PC-9 (cell line): ENCODE results near the gene RXFP2. TPM values are rescaled to one million over a fixed set of nuclear protein-coding genes. Genes with fewer than 3 reads are reported as not detected.

Source experiments
- Bru-seq: library from RNA; stranded (reverse); fragments of 400-500 nt; gene quantifications from one replicate; lab custom pipeline; 2021; lab: Mats Ljungman, UMichigan
- BruChase-seq, 2 experiments: library from RNA; stranded (reverse); fragments of 400-500 nt; gene quantifications; one replicate each; lab custom pipeline; 2021; lab: Mats Ljungman, UMichigan
- BruUV-seq: library from RNA; stranded (reverse); fragments of 400-500 nt; replicated peaks from 2 replicates; lab custom pipeline; 2021; lab: Mats Ljungman, UMichigan
- CTCF ChIA-PET: fragments of 300-600 bp; sonication (Branson Sonifier 250); formaldehyde crosslinking; loops from one replicate; lab custom pipeline; 2022; ENCODE audit warnings: antibody characterized with exemption; lab: Charles Lee
- POLR2A ChIA-PET: fragments of 300-600 bp; sonication (Branson Sonifier 250); formaldehyde crosslinking; loops from one replicate; lab custom pipeline; 2022; ENCODE audit warnings: antibody characterized with exemption; ENCODE audit not compliant: unreplicated experiment; lab: Charles Lee
- DNase-seq, 2 experiments: peaks; one replicate each; pipeline versions ENCODE4 v3.0.0 to v3.0.0-alpha.2; 2015 to 2022; ENCODE audit warnings: mixed read lengths in 1 of 2
- H2AFZ ChIP-seq: fragments of 200-600 bp; sonication (generic); 2 replicates; pipeline ENCODE4 v1.8.1; 2017; ENCODE audit warnings: antibody characterized with exemption
- H3F3A ChIP-seq: fragments of 200-600 bp; sonication (generic); 2 replicates; pipeline ENCODE4 v1.8.1; 2017; ENCODE audit warnings: antibody characterized with exemption, mild to moderate bottlenecking, low read depth; ENCODE audit not compliant: insufficient read depth
- H3K27ac ChIP-seq: fragments of 200-600 bp; sonication (generic); 2 replicates; pipeline ENCODE4 v1.6.1; 2016; ENCODE audit warnings: mixed run types
- H3K27me3 ChIP-seq: fragments of 200-600 bp; sonication (generic); 2 replicates; pipeline ENCODE4 v1.6.1; 2016; ENCODE audit warnings: low read depth, mixed run types; ENCODE audit not compliant: insufficient read depth
- H3K36me3 ChIP-seq: fragments of 200-600 bp; sonication (generic); 2 replicates; pipeline ENCODE4 v1.6.1; 2016; ENCODE audit warnings: low read depth, mixed run types
- H3K4me1 ChIP-seq: fragments of 200-600 bp; sonication (generic); replicated peaks from 2 replicates; pipeline ENCODE4 v1.6.1; 2016; ENCODE audit warnings: mixed run types; ENCODE audit not compliant: insufficient read depth
- H3K4me2 ChIP-seq: fragments of 200-600 bp; sonication (generic); 2 replicates; pipeline ENCODE4 v1.6.1; 2017; ENCODE audit warnings: mixed run types
- H3K4me3 ChIP-seq: fragments of 200-600 bp; sonication (generic); 2 replicates; pipeline ENCODE4 v1.6.1; 2016; ENCODE audit warnings: mixed run types
- H3K79me2 ChIP-seq: fragments of 200-600 bp; sonication (generic); 2 replicates; pipeline ENCODE4 v1.6.1; 2017; ENCODE audit warnings: low read depth, mixed run types
- H3K9me2 ChIP-seq: fragments of 200-600 bp; sonication (generic); 2 replicates; pipeline ENCODE4 v1.8.1; 2017; ENCODE audit warnings: mild to moderate bottlenecking; ENCODE audit not compliant: insufficient read depth
- H3K9me3 ChIP-seq: fragments of 200-600 bp; sonication (generic); 2 replicates; pipeline ENCODE4 v1.8.1; 2016; ENCODE audit warnings: low read depth; ENCODE audit not compliant: insufficient read depth
- H4K20me1 ChIP-seq: fragments of 200-600 bp; sonication (generic); 2 replicates; pipeline ENCODE4 v1.8.1; 2017; ENCODE audit not compliant: insufficient read depth
- CTCF ChIP-seq: fragments of 200-600 bp; sonication (generic); conservative IDR thresholded peaks from 2 replicates; pipeline ENCODE4 v1.6.1; 2017; ENCODE audit warnings: mixed run types, antibody characterized with exemption, mild to moderate bottlenecking, moderate library complexity
- EZH2 ChIP-seq: fragments of 200-600 bp; sonication (generic); IDR thresholded peaks from 2 replicates; pipeline ENCODE4 v1.8.0; 2017; ENCODE audit warnings: antibody characterized with exemption, low read depth
- intact Hi-C: fragments of 100-400 bp; cut with micrococcal nuclease; formaldehyde crosslinking; loops from one replicate; pipeline ENCODE4 v1.10.0; 2022; ENCODE audit not compliant: unreplicated experiment
- long read RNA-seq: library from polyadenylated mRNA; stranded (forward); transcript quantifications from one replicate; pipeline ENCODE4 v2.0.0, GENCODE V29; 2022
- total RNA-seq: library from RNA; stranded (reverse); gene quantifications from 2 replicates; pipeline ENCODE4 v1.2.3, GENCODE V29; 2021

RXFP2 gene, protein sequence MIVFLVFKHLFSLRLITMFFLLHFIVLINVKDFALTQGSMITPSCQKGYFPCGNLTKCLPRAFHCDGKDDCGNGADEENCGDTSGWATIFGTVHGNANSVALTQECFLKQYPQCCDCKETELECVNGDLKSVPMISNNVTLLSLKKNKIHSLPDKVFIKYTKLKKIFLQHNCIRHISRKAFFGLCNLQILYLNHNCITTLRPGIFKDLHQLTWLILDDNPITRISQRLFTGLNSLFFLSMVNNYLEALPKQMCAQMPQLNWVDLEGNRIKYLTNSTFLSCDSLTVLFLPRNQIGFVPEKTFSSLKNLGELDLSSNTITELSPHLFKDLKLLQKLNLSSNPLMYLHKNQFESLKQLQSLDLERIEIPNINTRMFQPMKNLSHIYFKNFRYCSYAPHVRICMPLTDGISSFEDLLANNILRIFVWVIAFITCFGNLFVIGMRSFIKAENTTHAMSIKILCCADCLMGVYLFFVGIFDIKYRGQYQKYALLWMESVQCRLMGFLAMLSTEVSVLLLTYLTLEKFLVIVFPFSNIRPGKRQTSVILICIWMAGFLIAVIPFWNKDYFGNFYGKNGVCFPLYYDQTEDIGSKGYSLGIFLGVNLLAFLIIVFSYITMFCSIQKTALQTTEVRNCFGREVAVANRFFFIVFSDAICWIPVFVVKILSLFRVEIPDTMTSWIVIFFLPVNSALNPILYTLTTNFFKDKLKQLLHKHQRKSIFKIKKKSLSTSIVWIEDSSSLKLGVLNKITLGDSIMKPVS
- total RNA-seq, result not detected in 2 replicates
- Bru-seq, nascent RNA, result not detected
- not detected for BruChase-seq, experiment 1, labeled RNA remaining after a 2-hour chase
- not detected for BruChase-seq, experiment 2, labeled RNA remaining after a 6-hour chase
- long read RNA-seq, result 0 reads

DNA sequence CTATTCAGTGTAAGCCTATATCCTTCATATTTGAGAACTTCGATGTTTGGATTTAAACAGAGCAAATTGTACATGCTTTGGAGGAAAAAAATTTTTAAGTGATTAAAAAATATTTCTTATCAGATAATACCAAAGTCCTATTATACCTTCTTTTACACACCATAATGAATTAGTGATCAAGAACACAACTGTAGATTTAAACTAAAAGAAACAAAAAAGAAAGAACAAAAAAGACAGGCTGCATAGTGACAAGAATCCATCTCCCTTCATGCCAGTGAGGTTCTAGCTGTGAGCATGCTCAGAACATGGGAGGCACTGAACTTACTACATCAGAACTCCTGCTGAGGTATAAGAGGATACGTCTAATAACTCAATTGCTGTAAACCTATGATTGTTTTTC, at the start of gene RXFP2:
Gene RXFP2, plus strand, starts transcription at position 301 of the 400 bp plus-strand sequence. Its CDS starts 87 bp downstream, at position 388.
- no peak within 1 kb of the TSS for H3K4me2 ChIP-seq
- H3F3A ChIP-seq, result no peaks in the 10 kb centered on the region
- H3K27ac ChIP-seq, result no peak within 1 kb of the TSS
- TF ChIP-seq EZH2 (no peak), CTCF (no peak)
- intact Hi-C loops, result no loop called here
- no peak within 1 kb of the TSS for H3K4me3 ChIP-seq
- BruUV-seq, result no TSS peak
- no peaks in the 10 kb centered on the region for H3K9me3 ChIP-seq
- H3K9me2 ChIP-seq, result no peaks in the 10 kb centered on the region
- no peaks in the 10 kb centered on the region for H3K36me3 ChIP-seq
- no peak for DNase-seq
- no peaks in the 10 kb centered on the region for H3K79me2 ChIP-seq
- H4K20me1 ChIP-seq, result no peaks in the 10 kb centered on the region
- no peaks in the 10 kb centered on the region for H3K4me1 ChIP-seq
- ChIA-PET POLR2A (no interaction called here), CTCF (no interaction called here)
- H2AFZ ChIP-seq, result no peak within 1 kb of the TSS
- peaks cover 17% of the 10 kb centered on the region; the same call in 1 of the 2 replicates for H3K27me3 ChIP-seq

DNA sequence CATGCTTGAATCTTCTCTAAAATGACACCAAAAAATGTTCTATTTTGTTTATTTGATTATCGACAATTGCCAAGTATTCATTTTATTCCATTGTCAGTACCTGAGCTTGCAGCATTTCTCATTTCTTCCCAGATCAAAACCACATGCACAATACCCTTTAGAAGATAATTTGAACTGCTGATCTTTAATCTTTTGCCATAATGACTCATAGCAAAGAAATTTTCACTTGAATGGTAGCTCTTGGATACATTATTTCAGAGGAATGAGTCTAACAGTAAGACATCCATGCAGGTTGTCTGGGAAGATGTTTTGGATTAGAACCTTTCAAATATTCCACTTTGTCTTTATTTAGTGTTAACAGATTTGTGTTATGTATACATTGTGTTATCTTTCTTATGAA, 42.0 kb upstream of the RXFP2 start:
- TF ChIP-seq CTCF, result no peak
- no peak for TF ChIP-seq EZH2
- no TSS peak for BruUV-seq
- H4K20me1 ChIP-seq, result no peaks in the 10 kb centered on the region
- intact Hi-C loops, result no loop called here
- no peak overlapping the region for H3K4me2 ChIP-seq
- no peak for DNase-seq
- CTCF ChIA-PET, result no interaction called here
- no peak overlapping the region for H3K27ac ChIP-seq
- no peaks in the 10 kb centered on the region for H3F3A ChIP-seq
- peaks cover 6% of the 10 kb centered on the region; the same call in 1 of the 2 replicates for H3K27me3 ChIP-seq
- H3K4me3 ChIP-seq, result no peak overlapping the region
- H3K79me2 ChIP-seq, result no peaks in the 10 kb centered on the region
- no peak overlapping the region for H2AFZ ChIP-seq
- no peaks in the 10 kb centered on the region for H3K4me1 ChIP-seq
- POLR2A ChIA-PET, result no interaction called here
- H3K9me2 ChIP-seq, result no peaks in the 10 kb centered on the region; the same call in 1 of the 2 replicates
- H3K9me3 ChIP-seq, result no peaks in the 10 kb centered on the region
- no peaks in the 10 kb centered on the region for H3K36me3 ChIP-seq

DNA sequence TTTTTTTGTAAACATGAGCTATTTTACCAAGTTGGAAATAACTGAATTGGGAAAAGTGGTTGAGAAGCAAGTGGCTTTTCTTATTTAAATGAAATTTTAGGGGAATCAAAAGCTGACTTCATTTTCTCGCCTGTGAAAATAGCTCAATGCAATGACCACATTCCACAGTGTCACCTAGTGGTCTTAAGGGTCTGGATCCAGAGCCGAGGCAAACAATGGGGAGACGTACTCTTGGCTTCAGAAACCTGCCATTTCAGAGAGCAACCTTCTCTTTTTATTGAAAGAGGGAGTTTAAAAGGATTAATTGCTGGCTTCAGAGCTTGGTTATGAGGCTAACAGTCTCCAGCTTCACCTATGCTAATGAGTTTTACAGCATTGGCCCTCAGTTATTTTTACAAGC, 39.7 kb upstream of the RXFP2 start:
- no peak overlapping the region for H3K27ac ChIP-seq
- no peaks in the 10 kb centered on the region for H3K79me2 ChIP-seq
- no peaks in the 10 kb centered on the region for H3K9me3 ChIP-seq
- intact Hi-C loops, result no loop called here
- no peaks in the 10 kb centered on the region for H4K20me1 ChIP-seq
- TF ChIP-seq EZH2, result no peak
- no peak for TF ChIP-seq CTCF
- no peak overlapping the region for H3K4me2 ChIP-seq
- H2AFZ ChIP-seq, result no peak overlapping the region
- H3K4me1 ChIP-seq, result no peaks in the 10 kb centered on the region
- no peaks in the 10 kb centered on the region for H3K36me3 ChIP-seq
- CTCF ChIA-PET, result no interaction called here
- H3F3A ChIP-seq, result no peaks in the 10 kb centered on the region
- POLR2A ChIA-PET, result no interaction called here
- no peak overlapping the region for H3K4me3 ChIP-seq
- H3K27me3 ChIP-seq, result peaks cover 6% of the 10 kb centered on the region; the same call in 1 of the 2 replicates
- H3K9me2 ChIP-seq, result no peaks in the 10 kb centered on the region; the same call in 1 of the 2 replicates
- DNase-seq, result no peak
- no TSS peak for BruUV-seq
